H9 (cell line): ENCODE measurements around the gene NAPG. TPM values are rescaled to one million over a fixed set of nuclear protein-coding genes. Genes with fewer than 3 reads are reported as not detected.

Experiments used
- DNase-seq: peaks from one replicate; pipeline ENCODE4 v3.0.0-alpha.2; 2017
- H2AFZ ChIP-seq: one replicate; pipeline ENCODE4 v1.6.1; 2013; ENCODE audit warnings: mild to moderate bottlenecking, low read length, control low read depth, moderate library complexity
- H2AK5ac ChIP-seq: 2 replicates; pipeline ENCODE4 v1.6.1; 2013; ENCODE audit warnings: low read length, control low read depth, mixed read lengths; ENCODE audit not compliant: insufficient read length
- H2BK120ac ChIP-seq: one replicate; pipeline ENCODE4 v1.6.1; 2013; ENCODE audit warnings: low read depth, mild to moderate bottlenecking, low read length, control low read depth, inconsistent platforms; ENCODE audit not compliant: poor library complexity, severe bottlenecking
- H2BK12ac ChIP-seq: 2 replicates; pipeline ENCODE4 v1.6.1; 2013; ENCODE audit warnings: low read length, control low read depth, mixed read lengths, low read depth; ENCODE audit not compliant: insufficient read length
- H2BK15ac ChIP-seq: 2 replicates; pipeline ENCODE4 v1.6.1; 2013; ENCODE audit warnings: low read depth, low read length, control low read depth
- H2BK20ac ChIP-seq: one replicate; pipeline ENCODE4 v1.6.1; 2013; ENCODE audit warnings: low read depth, mild to moderate bottlenecking, low read length, control low read depth, inconsistent platforms; ENCODE audit not compliant: poor library complexity, severe bottlenecking
- H2BK5ac ChIP-seq: 2 replicates; pipeline ENCODE4 v1.6.1; 2013; ENCODE audit warnings: low read length, control low read depth, mixed read lengths; ENCODE audit not compliant: insufficient read length
- H3K14ac ChIP-seq: 2 replicates; pipeline ENCODE4 v1.6.1; 2013; ENCODE audit warnings: low read length, control low read depth; ENCODE audit not compliant: insufficient read depth
- H3K18ac ChIP-seq: 2 replicates; pipeline ENCODE4 v1.6.1; 2013; ENCODE audit warnings: low read depth, mild to moderate bottlenecking, mixed read lengths, low read length, control low read depth; ENCODE audit not compliant: insufficient read length
- H3K23ac ChIP-seq: 2 replicates; pipeline ENCODE4 v1.6.1; 2013; ENCODE audit warnings: low read length, control low read depth, mixed read lengths, low read depth; ENCODE audit not compliant: insufficient read length
- H3K23me2 ChIP-seq: 2 replicates; pipeline ENCODE4 v1.6.1; 2013; ENCODE audit warnings: low read depth, mild to moderate bottlenecking, mixed read lengths, low read length, control low read depth; ENCODE audit not compliant: insufficient read length, poor library complexity, severe bottlenecking
- H3K27ac ChIP-seq: 2 replicates; pipeline ENCODE4 v1.5.1; 2013; ENCODE audit warnings: low read length, control low read depth, mixed read lengths, low read depth; ENCODE audit not compliant: insufficient read length
- H3K27me3 ChIP-seq: 2 replicates; pipeline ENCODE4 v1.6.1; 2013; ENCODE audit warnings: low read length, control low read depth, inconsistent platforms; ENCODE audit not compliant: insufficient read depth
- H3K4ac ChIP-seq: 2 replicates; pipeline ENCODE4 v1.6.1; 2013; ENCODE audit warnings: low read depth, mild to moderate bottlenecking, control low read depth, inconsistent platforms, low read length, moderate library complexity
- H3K4me1 ChIP-seq: 2 replicates; pipeline ENCODE4 v1.6.1; 2013; ENCODE audit warnings: low read length, control low read depth, inconsistent platforms; ENCODE audit not compliant: insufficient read depth
- H3K4me2 ChIP-seq: 2 replicates; pipeline ENCODE4 v1.6.1; 2013; ENCODE audit warnings: low read length, control low read depth, mixed read lengths; ENCODE audit not compliant: insufficient read length, insufficient read depth
- H3K56ac ChIP-seq: 2 replicates; pipeline ENCODE4 v1.6.1; 2013; ENCODE audit warnings: low read depth, mild to moderate bottlenecking, mixed read lengths, low read length, control low read depth; ENCODE audit not compliant: insufficient read length
- H3K79me1 ChIP-seq: 2 replicates; pipeline ENCODE4 v1.6.1; 2013; ENCODE audit warnings: low read depth, mild to moderate bottlenecking, moderate library complexity, low read length, control low read depth, inconsistent platforms; ENCODE audit not compliant: insufficient read depth, poor library complexity, severe bottlenecking
- H3K79me2 ChIP-seq: 2 replicates; pipeline ENCODE4 v1.6.1; 2013; ENCODE audit warnings: low read length, control low read depth, inconsistent platforms; ENCODE audit not compliant: insufficient read depth
- H3K9ac ChIP-seq: 2 replicates; pipeline ENCODE4 v1.6.1; 2013; ENCODE audit warnings: low read length, control low read depth, mixed read lengths; ENCODE audit not compliant: insufficient read length; ENCODE audit errors: extremely low read depth
- H3K9me3 ChIP-seq: one replicate; pipeline ENCODE4 v1.6.1; 2013; ENCODE audit warnings: low read depth, low read length, inconsistent platforms; ENCODE audit not compliant: control insufficient read depth
- H3T11ph ChIP-seq: one replicate; pipeline ENCODE4 v1.6.1; 2013; ENCODE audit warnings: mild to moderate bottlenecking, low read length, control low read depth, inconsistent platforms
- H4K20me1 ChIP-seq: one replicate; pipeline ENCODE4 v1.6.1; 2013; ENCODE audit not compliant: control insufficient read depth, insufficient read length, insufficient read depth
- H4K5ac ChIP-seq: 2 replicates; pipeline ENCODE4 v1.6.1; 2013; ENCODE audit warnings: low read depth, mild to moderate bottlenecking, mixed read lengths, low read length, control low read depth; ENCODE audit not compliant: insufficient read length
- H4K8ac ChIP-seq: replicated peaks from 2 replicates; pipeline ENCODE4 v1.6.1; 2013; ENCODE audit warnings: low read length, control low read depth, mixed read lengths, low read depth; ENCODE audit not compliant: insufficient read length
- H4K91ac ChIP-seq: 2 replicates; pipeline ENCODE4 v1.6.1; 2013; ENCODE audit warnings: low read depth, mild to moderate bottlenecking, moderate library complexity, mixed read lengths, low read length, control low read depth; ENCODE audit not compliant: insufficient read length
- H3K27ac Mint-ChIP-seq, 3 experiments: 2 replicates in 2 of 3; 3 replicates in 1 of 3; pipeline ENCODE4 v1.8.0; 2020 to 2021; ENCODE audit warnings: mixed read lengths in 3 of 3, mild to moderate bottlenecking in 1 of 3, moderate library complexity in 1 of 3
- H3K27me3 Mint-ChIP-seq: 2 replicates; pipeline ENCODE4 v1.8.0; 2021; ENCODE audit warnings: low read depth, mild to moderate bottlenecking, moderate library complexity, mixed read lengths
- H3K36me3 Mint-ChIP-seq, 3 experiments: 2 replicates in 2 of 3; 3 replicates in 1 of 3; pipeline ENCODE4 v1.8.0; 2020 to 2021; ENCODE audit warnings: low read depth in 3 of 3, mixed read lengths in 3 of 3; ENCODE audit not compliant: insufficient read depth in 1 of 3
- H3K4me1 Mint-ChIP-seq, 2 experiments: 2 replicates each; pipeline ENCODE4 v1.8.0; 2020; ENCODE audit warnings: mixed read lengths in 2 of 2
- H3K4me3 Mint-ChIP-seq, 2 experiments: 2 replicates in 1 of 2; 3 replicates in 1 of 2; pipeline ENCODE4 v1.8.0; 2020 to 2021; ENCODE audit warnings: mild to moderate bottlenecking in 2 of 2, mixed read lengths in 2 of 2, moderate library complexity in 1 of 2
- H3K9me3 Mint-ChIP-seq, 2 experiments: 2 replicates in 1 of 2; 3 replicates in 1 of 2; pipeline ENCODE4 v1.8.0; 2020; ENCODE audit warnings: mild to moderate bottlenecking in 2 of 2, mixed read lengths in 2 of 2, moderate library complexity in 1 of 2
- CTCF ChIP-seq: fragments of 200-600 bp; sonication (generic); conservative IDR thresholded peaks from 3 replicates; pipeline ENCODE4 v1.8.0; 2021; ENCODE audit warnings: antibody characterized with exemption, mild to moderate bottlenecking
- WGBS: extraction: QIAGEN DNeasy Blood & Tissue Kit; methylation state at CpG from one replicate; pipeline ENCODE4 v1.1.7; 2013; ENCODE audit warnings: missing lambda C conversion rate, low lambda C conversion rate, mixed read lengths; ENCODE audit not compliant: insufficient read length; ENCODE audit errors: extremely low coverage; 5-methylcytosine and 5-hydroxymethylcytosine counted together
- total RNA-seq: library from RNA; stranded (reverse); gene quantifications from 2 replicates; pipeline ENCODE4 v1.2.1, GENCODE V29; 2021

NAPG gene
- total RNA-seq, 1 experiment from 2014 or later = 30.9 TPM

GRCh38 chr18:10546557-10547300 is 20.9 kb downstream of the NAPG start:
- H2BK5ac ChIP-seq = no peak overlapping the region
- H3K79me2 ChIP-seq = no peaks in the 10 kb centered on the region; the same call in 1 of the 2 replicates
- no peak for TF ChIP-seq CTCF
- H2BK12ac ChIP-seq = no peak overlapping the region
- H3T11ph ChIP-seq = no peak overlapping the region
- H3K4ac ChIP-seq = no peak overlapping the region
- WGBS = no CpG with 5 or more reads among the region's 7 CpGs
- no peaks in the 10 kb centered on the region for H3K9me3 ChIP-seq
- H3K56ac ChIP-seq = no peak overlapping the region
- no peak overlapping the region for H3K18ac ChIP-seq
- H2AK5ac ChIP-seq = no peak overlapping the region
- no peak overlapping the region for H2AFZ ChIP-seq
- no peaks in the 10 kb centered on the region for H3K4me1 ChIP-seq
- Mint-ChIP-seq H3K4me3 (no peak overlapping the region), H3K4me1 (peaks cover 0 to 7% of the 10 kb centered on the region in 2 experiments; a peak in 1 of 4 replicates), H3K9me3 (no peaks in the 10 kb centered on the region), H3K27me3 (no peaks in the 10 kb centered on the region), H3K27ac (peak overlapping the region in 1 of 3 experiments; percentile 64; a peak in 3 of 7 replicates), H3K36me3 (peaks cover 24 to 77% (median 74%) of the 10 kb centered on the region in 3 experiments; a peak in 6 of 7 replicates)
- H4K91ac ChIP-seq = no peak overlapping the region
- no peak overlapping the region for H2BK20ac ChIP-seq
- H2BK120ac ChIP-seq = no peak overlapping the region
- no peaks in the 10 kb centered on the region for H3K79me1 ChIP-seq
- H3K4me2 ChIP-seq = no peak overlapping the region
- no peaks in the 10 kb centered on the region for H4K20me1 ChIP-seq
- H3K14ac ChIP-seq = no peak overlapping the region
- H3K27ac ChIP-seq = no peak overlapping the region
- no peak overlapping the region for H3K9ac ChIP-seq
- no peak overlapping the region for H4K8ac ChIP-seq
- H3K23me2 ChIP-seq = no peaks in the 10 kb centered on the region
- no peak overlapping the region for H4K5ac ChIP-seq
- no peak overlapping the region for H3K23ac ChIP-seq
- H2BK15ac ChIP-seq = no peak overlapping the region
- H3K27me3 ChIP-seq = no peaks in the 10 kb centered on the region; the same call in 1 of the 2 replicates
- DNase-seq = no peak
